C4-2B (cell line): ENCODE measurements around the gene SOX18.

Experiments used
- H3K27ac ChIP-seq: fragments of 450-650 bp; 2 replicates; pipeline ENCODE4 v1.5.1; 2017
- CTCF ChIP-seq: fragments of 450-650 bp; conservative IDR thresholded peaks from 2 replicates; pipeline ENCODE4 v1.5.1; 2017; ENCODE audit warnings: mild to moderate bottlenecking
- ZFX ChIP-seq: fragments of 450-650 bp; IDR thresholded peaks from 2 replicates; pipeline ENCODE4 v1.6.1; 2017

Gene SOX18

GRCh38 chr20:64049060-64049877, at the start of gene SOX18:
Gene SOX18 (minus strand): TSS chr20:64049639. CDS start chr20:64049516, 123 bp downstream.
- no peak within 1 kb of the TSS for H3K27ac ChIP-seq
- no peak; the same call in 1 of the 2 replicates for TF ChIP-seq CTCF
- TF ChIP-seq ZFX: no peak

GRCh38 chr20:64098471-64099013, 49.1 kb upstream of the SOX18 start:
- H3K27ac ChIP-seq: no peak overlapping the region
- no peak for TF ChIP-seq CTCF
- no peak for TF ChIP-seq ZFX

- H3K27ac ChIP-seq: no peak overlapping the region
- TF ChIP-seq ZFX (no peak), CTCF (no peak)
Measured at GRCh38 chr20:64096535-64096934, 47.1 kb upstream of the SOX18 start.

GRCh38 chr20:64095927-64096326, 46.5 kb upstream of the SOX18 start:
- no peak for TF ChIP-seq CTCF
- no peak for TF ChIP-seq ZFX
- no peak overlapping the region for H3K27ac ChIP-seq

GRCh38 chr20:64095455-64095854, 46.0 kb upstream of the SOX18 start:
- TF ChIP-seq CTCF (no peak), ZFX (no peak)

GRCh38 chr20:64093013-64093503, 43.6 kb upstream of the SOX18 start:
- no peak overlapping the region for H3K27ac ChIP-seq

More at GRCh38 chr20:64095455-64095854, 46.0 kb upstream of the SOX18 start:
- H3K27ac ChIP-seq: no peak overlapping the region

More at GRCh38 chr20:64093013-64093503, 43.6 kb upstream of the SOX18 start:
- TF ChIP-seq CTCF (no peak), ZFX (no peak)
